ENCODE data around the gene PALD1. TPM values are rescaled to one million over a fixed set of nuclear protein-coding genes. Genes with fewer than 3 reads are reported as not detected.

The PALD1 gene
- total and polyA plus RNA-seq, 9 of the 15 experiments (the other 6 are each of a cell fraction or from before 2014, with no cell fraction given), result 0.03 to 0.29 (median 0.09) TPM; not detected in 2

- peak; percentile 50; the same call in 1 of the 2 replicates for TF ChIP-seq MGA (IDR thresholded peaks at IDR 0.05)
- TF ChIP-seq CBX1 (IDR thresholded peaks at IDR 0.05; ENCODE audit: low read depth), result 0 out of 2 replicates have a peak, but pooled peaks have one; percentile 9
- TF ChIP-seq ZNF507 (tag; conservative IDR thresholded peaks at IDR 0.05), result no peak
- TF ChIP-seq PHB (CRISPR knock-in tag; IDR thresholded peaks at IDR 0.05), result no peak
- TF ChIP-seq GATAD2A (IDR thresholded peaks at IDR 0.05), result peak; percentile 81
- TF ChIP-seq SMAD1 (IDR thresholded peaks at IDR 0.05; ENCODE audit: low read depth, low read length, partially characterized antibody), result peak; percentile 38
- peak; percentile 99 for TF ChIP-seq CBFA2T3 (IDR thresholded peaks at IDR 0.05)
- no peak for TF ChIP-seq U2AF1 (optimal IDR thresholded peaks at IDR 0.05; ENCODE audit: low read depth, low read length)
- TF ChIP-seq HMG20A (CRISPR knock-in tag; conservative IDR thresholded peaks at IDR 0.05), result no peak
- TF ChIP-seq HMGN3 (IDR thresholded peaks at IDR 0.05; ENCODE audit: borderline replicate concordance, extremely low read depth, insufficient read length, low read depth, low read length), result peak; percentile 55
- no peak for TF ChIP-seq HNRNPH1 (optimal IDR thresholded peaks at IDR 0.05; ENCODE audit: low read depth, low read length)
- peak; percentile 84 for TF ChIP-seq BRD9 (IDR thresholded peaks at IDR 0.05; ENCODE audit: low read depth, partially characterized antibody)
- peak; percentile 27; the same call in 1 of the 2 replicates for TF ChIP-seq MBD2 (IDR thresholded peaks at IDR 0.05; ENCODE audit: borderline replicate concordance, low read depth)
- TF ChIP-seq SLC30A9 (CRISPR knock-in tag; IDR thresholded peaks at IDR 0.05), result no peak
- TF ChIP-seq ZNF232 (CRISPR knock-in tag; IDR thresholded peaks at IDR 0.05), result no peak
- peak; percentile 74 for TF ChIP-seq TFAP4 (CRISPR knock-in tag; IDR thresholded peaks at IDR 0.05; ENCODE audit: borderline replicate concordance)
Observed at GRCh38 chr10:70558871-70559810, 80.6 kb downstream of the PALD1 start (continued).
